Coronary artery (tissue), 2 donors: ENCODE measurements around the gene SH3PXD2B.

Source experiments
- DNase-seq: peaks from one replicate; pipeline ENCODE4 v3.0.0-alpha.2; 2017; ENCODE audit warnings: low spot score
- H3K27ac ChIP-seq, 2 donors: fragments of 200-600 bp; sonication (generic); one replicate each; pipeline ENCODE4 v1.5.1; 2016 to 2019
- H3K4me3 ChIP-seq: fragments of 200-600 bp; sonication (generic); 2 replicates; pipeline ENCODE4 v1.5.1; 2016; ENCODE audit warnings: mild to moderate bottlenecking, moderate library complexity
- CTCF ChIP-seq: fragments of 200-600 bp; sonication (generic); IDR thresholded peaks from one replicate; pipeline ENCODE4 v1.5.1; 2019; ENCODE audit warnings: antibody characterized with exemption

The SH3PXD2B gene

GRCh38 chr5:172418862-172419814, 35.2 kb downstream of the SH3PXD2B start:
- peak overlapping the region; percentile 14 for H3K4me3 ChIP-seq
- TF ChIP-seq CTCF, result no peak
- H3K27ac ChIP-seq, result peak overlapping the region; percentile 82 to 83
- no peak for DNase-seq

GRCh38 chr5:172417983-172418630, 36.2 kb downstream of the SH3PXD2B start:
- peak overlapping the region; percentile 82 to 83 for H3K27ac ChIP-seq
- no peak for TF ChIP-seq CTCF
- peak; percentile 98 for DNase-seq
- H3K4me3 ChIP-seq, result peak overlapping the region; percentile 14

GRCh38 chr5:172417130-172417841, 37.0 kb downstream of the SH3PXD2B start:
- H3K4me3 ChIP-seq, result no peak overlapping the region
- TF ChIP-seq CTCF, result no peak
- DNase-seq, result no peak
- peak overlapping the region; percentile 82 to 83 for H3K27ac ChIP-seq

GRCh38 chr5:172415362-172416275, 38.7 kb downstream of the SH3PXD2B start:
- peak; percentile 64 for DNase-seq
- H3K27ac ChIP-seq, result peak overlapping the region; percentile 55 to 87
- TF ChIP-seq CTCF, result no peak

GRCh38 chr5:172414531-172415361, 39.6 kb downstream of the SH3PXD2B start:
- no peak overlapping the region for H3K4me3 ChIP-seq
- DNase-seq, result peak; percentile 79
- TF ChIP-seq CTCF, result no peak
- peak overlapping the region; percentile 55 to 87 for H3K27ac ChIP-seq

More at GRCh38 chr5:172415362-172416275, 38.7 kb downstream of the SH3PXD2B start:
- H3K4me3 ChIP-seq, result no peak overlapping the region
